ENCODE data around the gene FCAMR. TPM values are rescaled to one million over a fixed set of nuclear protein-coding genes. Genes with fewer than 3 reads are reported as not detected.
"Not testable (repeated sequence)": the region's sequence is repeated elsewhere in the genome, so short reads cannot be mapped to it uniquely, and the experiment has no call there.

Gene FCAMR
- polyA plus RNA-seq, 2 donors = 0.02 to 0.06 TPM

DNA sequence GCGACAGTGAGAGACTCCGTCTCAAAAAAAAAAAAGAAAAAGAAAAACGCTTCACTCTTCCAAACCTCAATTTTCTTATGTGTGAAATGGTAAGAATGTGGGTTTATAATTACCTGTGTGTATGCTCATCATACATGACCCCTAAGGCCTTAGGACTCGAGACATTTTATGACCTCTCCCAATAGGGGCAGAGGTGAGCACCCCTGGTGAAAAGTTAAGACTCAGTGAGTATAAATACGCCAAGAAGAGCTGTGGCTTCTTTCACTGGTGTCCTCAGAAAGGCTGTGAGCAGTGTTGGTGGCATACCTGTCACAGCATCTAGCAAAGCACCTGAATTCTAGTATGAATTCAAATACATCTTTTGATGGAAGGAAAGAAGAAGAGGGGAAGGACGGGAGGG, 40.7 kb downstream of the FCAMR start:
- Histone ChIP-seq H3K27me3 (ENCODE audit: control insufficient read depth in 1 of 2, insufficient read depth in 2 of 2, low read length in 2 of 2) (no peaks in the 10 kb centered on the region), H3K4me3 (ENCODE audit: low read depth in 1 of 2, low read length in 2 of 2) (no peak overlapping the region), H3K36me3 (ENCODE audit: control insufficient read depth in 2 of 2, insufficient read depth in 2 of 2, low read length in 1 of 2) (no peaks in the 10 kb centered on the region), H3K27ac (ENCODE audit: low read depth in 2 of 2, low read length in 1 of 2) (no peak overlapping the region), H3K4me1 (ENCODE audit: control insufficient read depth in 2 of 2, insufficient read depth in 2 of 2, low read length in 1 of 2) (no peaks in the 10 kb centered on the region), H3K9me3 (ENCODE audit: control insufficient read depth in 2 of 2, insufficient read depth in 1 of 2, low read depth in 1 of 2, low read length in 1 of 2) (no peaks in the 10 kb centered on the region)
- 84 to 89% methylated on average over 6 of the region's 6 CpGs for WGBS, 2 donors

DNA sequence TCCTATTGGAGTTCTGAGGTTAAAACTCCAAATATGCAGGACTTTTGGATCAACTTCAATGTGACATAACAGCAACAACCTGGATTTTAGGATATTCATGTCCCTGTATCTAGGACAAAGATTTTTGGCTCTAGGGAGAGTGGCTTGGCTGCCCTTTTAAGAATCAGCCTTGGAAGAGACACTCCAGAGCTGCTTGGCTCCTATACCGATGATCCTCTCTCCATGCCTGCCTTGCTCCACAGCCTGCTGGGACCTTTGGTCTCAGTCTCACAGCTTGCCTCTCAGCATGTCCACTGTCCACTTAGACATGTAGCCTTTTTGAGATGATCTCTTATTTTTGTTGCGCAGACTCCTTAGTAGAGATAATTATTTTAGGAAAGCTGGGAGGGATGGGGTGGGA, 44.0 kb downstream of the FCAMR start:
- H3K27me3 ChIP-seq (ENCODE audit: control insufficient read depth in 1 of 2, insufficient read depth in 2 of 2, low read length in 2 of 2) = no peaks in the 10 kb centered on the region
- 79 to 85% methylated on average over 2 of the region's 2 CpGs for WGBS, 2 donors
- H3K4me3 ChIP-seq (ENCODE audit: low read depth in 1 of 2, low read length in 2 of 2) = no peak overlapping the region
- H3K36me3 ChIP-seq (ENCODE audit: control insufficient read depth in 2 of 2, insufficient read depth in 2 of 2, low read length in 1 of 2) = no peaks in the 10 kb centered on the region
- H3K4me1 ChIP-seq (ENCODE audit: control insufficient read depth in 2 of 2, insufficient read depth in 2 of 2, low read length in 1 of 2) = peaks cover 0 to 10% of the 10 kb centered on the region in 2 donors
- peak overlapping the region in 1 of 2 donors; percentile 33 for H3K27ac ChIP-seq (ENCODE audit: low read depth in 2 of 2, low read length in 1 of 2)
- H3K9me3 ChIP-seq (ENCODE audit: control insufficient read depth in 2 of 2, insufficient read depth in 1 of 2, low read depth in 1 of 2, low read length in 1 of 2) = no peaks in the 10 kb centered on the region

- Histone ChIP-seq H3K27me3 (ENCODE audit: control insufficient read depth in 1 of 2, insufficient read depth in 2 of 2, low read length in 2 of 2) (no peaks in the 10 kb centered on the region), H3K36me3 (ENCODE audit: control insufficient read depth in 2 of 2, insufficient read depth in 2 of 2, low read length in 1 of 2) (no peaks in the 10 kb centered on the region), H3K4me3 (ENCODE audit: low read depth in 1 of 2, low read length in 2 of 2) (no peak overlapping the region), H3K9me3 (ENCODE audit: control insufficient read depth in 2 of 2, insufficient read depth in 1 of 2, low read depth in 1 of 2, low read length in 1 of 2) (no peaks in the 10 kb centered on the region), H3K27ac (ENCODE audit: low read depth in 2 of 2, low read length in 1 of 2) (peak overlapping the region in 1 of 2 donors; percentile 1), H3K4me1 (ENCODE audit: control insufficient read depth in 2 of 2, insufficient read depth in 2 of 2, low read length in 1 of 2) (peaks cover 0 to 10% of the 10 kb centered on the region in 2 donors)
- 72 to 77% methylated on average over 11 of the region's 11 CpGs for WGBS, 2 donors
Measured at GRCh38 chr1:206925106-206925736, 45.0 kb downstream of the FCAMR start.

GRCh38 chr1:206924592-206925105, 45.6 kb downstream of the FCAMR start:
- H3K4me1 ChIP-seq (ENCODE audit: control insufficient read depth in 2 of 2, insufficient read depth in 2 of 2, low read length in 1 of 2) = peaks cover 0 to 10% of the 10 kb centered on the region in 2 donors

GRCh38 chr1:206923961-206924557, 46.2 kb downstream of the FCAMR start:
- 96 to 98% methylated on average over 4 of the region's 4 CpGs for WGBS, 2 donors
- peaks cover 0 to 10% of the 10 kb centered on the region in 2 donors for H3K4me1 ChIP-seq (ENCODE audit: control insufficient read depth in 2 of 2, insufficient read depth in 2 of 2, low read length in 1 of 2)
- not testable (repeated sequence) for H3K9me3 ChIP-seq (ENCODE audit: control insufficient read depth in 2 of 2, insufficient read depth in 1 of 2, low read depth in 1 of 2, low read length in 1 of 2); H3K4me3 ChIP-seq (ENCODE audit: low read depth in 1 of 2, low read length in 2 of 2); H3K27ac ChIP-seq (ENCODE audit: low read depth in 2 of 2, low read length in 1 of 2); H3K27me3 ChIP-seq (ENCODE audit: control insufficient read depth in 1 of 2, insufficient read depth in 2 of 2, low read length in 2 of 2); H3K36me3 ChIP-seq (ENCODE audit: control insufficient read depth in 2 of 2, insufficient read depth in 2 of 2, low read length in 1 of 2)

More at GRCh38 chr1:206924592-206925105, 45.6 kb downstream of the FCAMR start:
- no peaks in the 10 kb centered on the region for H3K27me3 ChIP-seq (ENCODE audit: control insufficient read depth in 1 of 2, insufficient read depth in 2 of 2, low read length in 2 of 2)
- H3K36me3 ChIP-seq (ENCODE audit: control insufficient read depth in 2 of 2, insufficient read depth in 2 of 2, low read length in 1 of 2) = no peaks in the 10 kb centered on the region
- H3K9me3 ChIP-seq (ENCODE audit: control insufficient read depth in 2 of 2, insufficient read depth in 1 of 2, low read depth in 1 of 2, low read length in 1 of 2) = no peaks in the 10 kb centered on the region
- H3K27ac ChIP-seq (ENCODE audit: low read depth in 2 of 2, low read length in 1 of 2) = peak overlapping the region in 1 of 2 donors; percentile 1
- 74 to 83% methylated on average over 8 of the region's 8 CpGs for WGBS, 2 donors
- no peak overlapping the region for H3K4me3 ChIP-seq (ENCODE audit: low read depth in 1 of 2, low read length in 2 of 2)

DNA sequence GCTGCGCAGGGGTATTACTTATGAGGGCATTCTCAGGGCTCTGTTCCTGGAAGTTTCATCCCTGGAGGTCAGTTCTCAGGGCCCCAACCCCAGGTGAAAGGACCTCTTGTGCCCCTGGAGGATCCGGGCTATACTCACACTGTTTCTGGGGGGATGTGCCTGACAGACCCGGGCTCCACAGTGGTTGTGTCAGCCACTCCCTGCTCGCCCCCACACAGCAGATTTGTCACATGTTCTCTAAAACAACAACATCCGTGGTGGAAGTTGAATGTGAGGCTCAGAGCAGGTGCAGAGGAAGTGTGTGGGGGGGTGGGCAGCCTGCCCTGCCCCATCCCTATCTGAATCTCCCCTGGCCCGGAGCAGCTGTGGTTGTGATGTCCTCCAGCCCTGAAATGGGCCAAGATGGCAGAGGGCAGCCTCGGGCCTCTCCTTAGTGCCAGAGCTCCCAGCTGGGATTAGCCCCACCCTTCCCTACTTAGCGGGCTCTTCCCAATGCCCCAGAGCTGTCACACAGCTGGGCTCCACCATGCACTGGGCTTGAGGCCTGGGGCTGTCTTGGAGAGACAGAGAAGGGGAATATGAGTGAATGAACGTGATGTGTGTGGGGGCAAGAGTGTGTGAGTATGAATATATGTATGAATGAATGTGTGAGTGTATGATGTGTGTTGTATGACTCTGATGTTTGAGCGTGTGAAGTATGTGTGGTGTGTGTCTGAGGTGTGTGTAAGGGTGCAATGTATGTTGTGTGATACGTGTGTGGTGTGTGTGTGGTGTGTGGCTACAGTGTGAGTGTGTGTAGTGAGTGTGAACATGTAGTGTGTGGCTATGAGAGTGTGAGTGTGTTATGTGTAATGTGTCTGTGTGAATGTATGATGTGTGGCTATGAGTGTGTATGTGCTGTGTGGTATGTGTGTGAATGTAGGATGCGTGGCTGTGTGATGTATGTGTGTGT, 47.0 kb downstream of the FCAMR start:
- 63 to 64% methylated on average over 12 of the region's 12 CpGs for WGBS, 2 donors
- Histone ChIP-seq H3K4me1 (ENCODE audit: control insufficient read depth in 2 of 2, insufficient read depth in 2 of 2, low read length in 1 of 2) (peaks cover 0 to 10% of the 10 kb centered on the region in 2 donors), H3K27me3 (ENCODE audit: control insufficient read depth in 1 of 2, insufficient read depth in 2 of 2, low read length in 2 of 2) (no peaks in the 10 kb centered on the region), H3K4me3 (ENCODE audit: low read depth in 1 of 2, low read length in 2 of 2) (no peak overlapping the region), H3K36me3 (ENCODE audit: control insufficient read depth in 2 of 2, insufficient read depth in 2 of 2, low read length in 1 of 2) (no peaks in the 10 kb centered on the region), H3K9me3 (ENCODE audit: control insufficient read depth in 2 of 2, insufficient read depth in 1 of 2, low read depth in 1 of 2, low read length in 1 of 2) (no peaks in the 10 kb centered on the region), H3K27ac (ENCODE audit: low read depth in 2 of 2, low read length in 1 of 2) (peak overlapping the region in 1 of 2 donors; percentile 57)

GRCh38 chr1:206922524-206922923, 47.7 kb downstream of the FCAMR start:
- 52 to 58% methylated on average over 1 of the region's 1 CpG for WGBS, 2 donors

DNA sequence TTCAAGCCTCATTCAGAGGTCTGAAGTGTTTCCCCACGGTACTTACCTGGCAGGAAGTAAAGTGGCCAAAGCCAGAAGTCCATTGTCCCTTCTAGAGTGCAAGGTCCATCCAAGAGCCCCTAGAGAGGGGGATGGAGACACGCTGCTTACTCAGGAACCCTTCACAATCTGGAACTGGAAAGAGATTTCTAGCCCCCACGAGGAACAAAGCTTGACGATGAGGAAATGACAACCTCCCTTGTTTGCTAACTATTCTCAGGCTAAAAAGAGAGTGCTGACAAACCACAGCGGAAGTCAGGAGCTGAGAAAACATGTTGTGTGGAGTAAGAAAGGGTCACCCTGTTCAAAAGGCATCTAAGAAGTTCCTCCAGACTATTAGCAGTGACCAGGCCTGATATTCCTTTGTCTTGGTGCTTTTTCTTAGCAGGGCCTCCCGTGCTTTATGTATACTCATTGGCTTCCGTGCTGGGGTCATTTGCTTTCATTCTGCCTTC, 48.4 kb downstream of the FCAMR start, which contains the start of gene FCMR:
Gene FCMR (minus strand): TSS at position 170 of the 494 bp plus-strand sequence. CDS start 87 bp downstream, at position 83.
- 55 to 67% methylated on average over 7 of the region's 7 CpGs for WGBS, 2 donors
- Histone ChIP-seq H3K36me3 (ENCODE audit: control insufficient read depth in 2 of 2, insufficient read depth in 2 of 2, low read length in 1 of 2) (no peaks in the 10 kb centered on the region), H3K4me3 (ENCODE audit: low read depth in 1 of 2, low read length in 2 of 2) (peak within 1 kb of the TSS; percentile 3 to 17), H3K4me1 (ENCODE audit: control insufficient read depth in 2 of 2, insufficient read depth in 2 of 2, low read length in 1 of 2) (peaks cover 0 to 10% of the 10 kb centered on the region in 2 donors), H3K27ac (ENCODE audit: low read depth in 2 of 2, low read length in 1 of 2) (peak within 1 kb of the TSS; percentile 45 to 57), H3K27me3 (ENCODE audit: control insufficient read depth in 1 of 2, insufficient read depth in 2 of 2, low read length in 2 of 2) (no peaks in the 10 kb centered on the region), H3K9me3 (ENCODE audit: control insufficient read depth in 2 of 2, insufficient read depth in 1 of 2, low read depth in 1 of 2, low read length in 1 of 2) (no peaks in the 10 kb centered on the region)

More at GRCh38 chr1:206922524-206922923, 47.7 kb downstream of the FCAMR start:
- Histone ChIP-seq H3K27ac (ENCODE audit: low read depth in 2 of 2, low read length in 1 of 2) (peak overlapping the region; percentile 34 to 57), H3K4me3 (ENCODE audit: low read depth in 1 of 2, low read length in 2 of 2) (no peak overlapping the region), H3K9me3 (ENCODE audit: control insufficient read depth in 2 of 2, insufficient read depth in 1 of 2, low read depth in 1 of 2, low read length in 1 of 2) (no peaks in the 10 kb centered on the region), H3K4me1 (ENCODE audit: control insufficient read depth in 2 of 2, insufficient read depth in 2 of 2, low read length in 1 of 2) (peaks cover 0 to 10% of the 10 kb centered on the region in 2 donors), H3K27me3 (ENCODE audit: control insufficient read depth in 1 of 2, insufficient read depth in 2 of 2, low read length in 2 of 2) (no peaks in the 10 kb centered on the region), H3K36me3 (ENCODE audit: control insufficient read depth in 2 of 2, insufficient read depth in 2 of 2, low read length in 1 of 2) (no peaks in the 10 kb centered on the region)

DNA sequence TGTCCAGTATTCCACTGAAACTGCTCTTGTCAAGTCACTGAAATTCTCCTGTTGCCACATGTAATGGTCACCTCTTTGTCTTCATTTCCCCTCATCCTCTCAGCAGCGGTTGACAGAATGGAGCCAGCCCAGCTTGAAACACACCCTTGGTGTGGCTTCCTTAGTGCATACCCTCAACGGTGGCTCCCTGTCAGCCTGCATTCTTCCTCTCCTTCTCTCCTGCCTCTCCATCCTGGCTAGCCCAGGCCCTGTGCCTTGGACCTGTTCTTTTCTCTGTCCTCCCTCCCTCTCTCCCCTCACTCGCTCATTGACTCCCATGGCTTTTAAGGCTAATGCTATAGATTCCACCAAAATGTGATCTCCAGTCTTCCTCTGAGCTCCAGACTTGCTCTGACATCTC, 52.2 kb downstream of the FCAMR start:
- H3K4me3 ChIP-seq (ENCODE audit: low read depth in 1 of 2, low read length in 2 of 2) = no peak overlapping the region
- H3K9me3 ChIP-seq (ENCODE audit: control insufficient read depth in 2 of 2, insufficient read depth in 1 of 2, low read depth in 1 of 2, low read length in 1 of 2) = no peaks in the 10 kb centered on the region
- H3K4me1 ChIP-seq (ENCODE audit: control insufficient read depth in 2 of 2, insufficient read depth in 2 of 2, low read length in 1 of 2) = no peaks in the 10 kb centered on the region
- 77 to 78% methylated on average over 3 of the region's 3 CpGs for WGBS, 2 donors
- no peaks in the 10 kb centered on the region for H3K36me3 ChIP-seq (ENCODE audit: control insufficient read depth in 2 of 2, insufficient read depth in 2 of 2, low read length in 1 of 2)
- no peak overlapping the region for H3K27ac ChIP-seq (ENCODE audit: low read depth in 2 of 2, low read length in 1 of 2)
- no peaks in the 10 kb centered on the region for H3K27me3 ChIP-seq (ENCODE audit: control insufficient read depth in 1 of 2, insufficient read depth in 2 of 2, low read length in 2 of 2)
